GM12878 (cell line): Measurements from ENCODE around the gene RHAG. TPM values are rescaled to one million over a fixed set of nuclear protein-coding genes. Genes with fewer than 3 reads are reported as not detected.

Experiments used
- ATAC-seq: fragments of 200-7000 bp; cut with Tn5 transposase; 3 replicates; pipeline ENCODE4 v1.9.1; 2020; ENCODE audit warnings: mild to moderate bottlenecking, moderate library complexity
- BruUV-seq: library from RNA; stranded (reverse); fragments of 400-500 nt; replicated peaks from 2 replicates; lab custom pipeline; 2021; lab: Mats Ljungman, UMichigan
- CTCF ChIA-PET: fragments of 300-600 bp; sonication (Branson Sonifier 250); formaldehyde crosslinking; extraction: SDS; loops from one replicate; lab custom pipeline; 2021; ENCODE audit warnings: inconsistent platforms; lab: Yijun Ruan, JAX
- POLR2A ChIA-PET: fragments of 350-600 bp; formaldehyde crosslinking; extraction: SDS; loops from one replicate; lab custom pipeline; 2021; ENCODE audit warnings: inconsistent platforms; lab: Charles Lee
- RAD21 ChIA-PET: fragments of 300-600 bp; sonication (Branson Sonifier 250); formaldehyde crosslinking; loops from one replicate; lab custom pipeline; 2023; ENCODE audit warnings: antibody characterized with exemption; ENCODE audit not compliant: unreplicated experiment; lab: Charles Lee
- SMC1A ChIA-PET: fragments of 300-600 bp; sonication (Branson Sonifier 250); formaldehyde crosslinking; loops from one replicate; lab custom pipeline; 2023; ENCODE audit not compliant: unreplicated experiment, uncharacterized antibody; lab: Charles Lee
- DNase-seq: peaks from one replicate; pipeline ENCODE4 v3.0.0-alpha.2; 2011; ENCODE audit warnings: low read depth, low spot score
- FAIRE-seq: peaks from 3 replicates; lab custom pipeline; 2011; peaks lifted over from hg19 to GRCh38; lab: Jason Lieb, UNC
- H2AFZ ChIP-seq: 2 replicates; pipeline ENCODE4 v1.6.0; 2011; ENCODE audit warnings: low read depth, low read length, control low read depth; ENCODE audit not compliant: control insufficient read depth
- H3K27ac ChIP-seq: 2 replicates; pipeline ENCODE4 v1.5.1; 2011; ENCODE audit warnings: control low read depth; ENCODE audit not compliant: control insufficient read depth, insufficient read depth
- H3K27me3 ChIP-seq, 2 experiments: replicated peaks in 1 of 2; 2 replicates each; pipeline versions ENCODE4 v1.6.0 to v1.6.1; 2011; ENCODE audit warnings: low read length in 1 of 2; ENCODE audit not compliant: control insufficient read depth in 2 of 2, insufficient read depth in 2 of 2
- H3K36me3 ChIP-seq, 2 experiments: 2 replicates each; pipeline ENCODE4 v1.5.1; 2011; ENCODE audit warnings: low read length in 1 of 2; ENCODE audit not compliant: control insufficient read depth in 2 of 2, insufficient read depth in 2 of 2
- H3K4me1 ChIP-seq: 2 replicates; pipeline ENCODE4 v1.6.1; 2011; ENCODE audit warnings: mild to moderate bottlenecking, low read length, moderate library complexity, mixed read lengths; ENCODE audit not compliant: control insufficient read depth, insufficient read depth
- H3K4me2 ChIP-seq: 2 replicates; pipeline ENCODE4 v1.6.0; 2011; ENCODE audit warnings: control low read depth; ENCODE audit not compliant: control insufficient read depth, insufficient read depth
- H3K4me3 ChIP-seq: fragments of 200-600 bp; sonication (generic); 2 replicates; pipeline ENCODE4 v1.5.1; 2016
- H3K79me2 ChIP-seq: 2 replicates; pipeline ENCODE4 v1.6.0; 2011; ENCODE audit warnings: low read length; ENCODE audit not compliant: control insufficient read depth, insufficient read depth
- H3K9ac ChIP-seq: 2 replicates; pipeline ENCODE4 v1.8.0; 2011; ENCODE audit warnings: low read length, control low read depth, mixed read lengths; ENCODE audit not compliant: control insufficient read depth, insufficient read depth
- H3K9me3 ChIP-seq: replicated peaks from 3 replicates; pipeline ENCODE4 v1.5.1; 2011; ENCODE audit warnings: mild to moderate bottlenecking, low read length; ENCODE audit not compliant: control insufficient read depth, insufficient read depth
- H4K20me1 ChIP-seq: 2 replicates; pipeline ENCODE4 v1.6.0; 2011; ENCODE audit not compliant: control insufficient read depth, insufficient read depth
- CEBPB ChIP-seq, 2 experiments: fragments of 150-350 bp in 1 of 2; IDR thresholded peaks; 2 replicates each; pipeline ENCODE4 v1.6.1; 2012 to 2014; ENCODE audit warnings: low read depth in 2 of 2, low read length in 2 of 2, borderline replicate concordance in 1 of 2, inconsistent platforms in 1 of 2
- ESRRA ChIP-seq: IDR thresholded peaks from 2 replicates; pipeline ENCODE4 v1.6.1; 2012; ENCODE audit warnings: mild to moderate bottlenecking, low read length, improper control_type of control experiment
- GABPA ChIP-seq: IDR thresholded peaks from 2 replicates; pipeline ENCODE4 v1.6.1; 2014; ENCODE audit warnings: antibody characterized with exemption, low read depth, mild to moderate bottlenecking, inconsistent platforms
- IKZF1 ChIP-seq: fragments of 450-650 bp; conservative IDR thresholded peaks from 2 replicates; pipeline ENCODE4 v1.6.1; 2017; ENCODE audit warnings: antibody characterized with exemption, mild to moderate bottlenecking
- MXI1 ChIP-seq: fragments of 150-350 bp; IDR thresholded peaks from 2 replicates; pipeline ENCODE4 v1.6.1; 2011; ENCODE audit warnings: low read depth, mild to moderate bottlenecking, inconsistent platforms, low read length, improper control_type of control experiment
- NFIC ChIP-seq: IDR thresholded peaks from 2 replicates; pipeline ENCODE4 v1.6.1; 2012; ENCODE audit warnings: low read depth, mild to moderate bottlenecking, inconsistent platforms, low read length, moderate library complexity
- NFYB ChIP-seq: IDR thresholded peaks from 2 replicates; pipeline ENCODE4 v1.6.1; 2011; ENCODE audit warnings: low read depth, mild to moderate bottlenecking, low read length, improper control_type of control experiment, moderate library complexity; ENCODE audit not compliant: insufficient read depth
- SKIL ChIP-seq: fragments of 450-650 bp; IDR thresholded peaks from 2 replicates; pipeline ENCODE4 v1.6.1; 2017; ENCODE audit warnings: mild to moderate bottlenecking, low read depth, inconsistent platforms; ENCODE audit not compliant: poor library complexity, severe bottlenecking
- SUZ12 ChIP-seq: fragments of 200-600 bp; sonication (generic); IDR thresholded peaks from one replicate; pipeline ENCODE4 v1.6.1; 2018; ENCODE audit warnings: antibody characterized with exemption, mild to moderate bottlenecking; ENCODE audit not compliant: unreplicated experiment
- WGBS: methylation state at CpG from one replicate; pipeline ENCODE4 v1.1.6; 2016; ENCODE audit warnings: low lambda C conversion rate; ENCODE audit not compliant: insufficient replicate concordance, insufficient coverage; ENCODE audit errors: missing lambda C conversion rate; 5-methylcytosine and 5-hydroxymethylcytosine counted together
- in situ Hi-C: fragments of 300-500 bp; cut with MboI; formaldehyde crosslinking; loops from 9 replicates; pipeline ENCODE4 v1.14.3; 2018; ENCODE audit warnings: mixed read lengths
- intact Hi-C: fragments of 100-400 bp; cut with micrococcal nuclease; formaldehyde crosslinking; loops from one replicate; pipeline ENCODE4 v1.14.2; 2022; ENCODE audit not compliant: unreplicated experiment
- polyA plus RNA-seq, 11 experiments: library from polyadenylated mRNA; depleted of rRNA in 4 of 11; unstranded in 6 of 11; stranded (reverse) in 5 of 11; fragments of >200 nt; fragmentation: Nextera tagmentation in 4 of 11; fragmentation: Illumina TruSeq in 1 of 11; extraction: Ambion mirVana in 4 of 11; extraction: Trizol in 1 of 11; gene quantifications; 1 replicate in 1 of 11; 2 replicates in 10 of 11; pipeline versions ENCODE4 v1.2.1 to v1.2.3, GENCODE V29; 2011 to 2016; ENCODE audit warnings: inconsistent platforms in 2 of 11, missing spikeins in 2 of 11, low read depth in 1 of 11
- total RNA-seq, 4 experiments: library from RNA; depleted of rRNA in 3 of 4; stranded (reverse); fragments of >200 nt in 3 of 4; fragmentation: Illumina TruSeq in 1 of 4; extraction: Trizol in 1 of 4; gene quantifications; 2 replicates each; pipeline versions ENCODE4 v1.2.1 to v1.2.3, GENCODE V29; 2013 to 2021
- TF ChIP-seq, protein P1 (sequence below): IDR thresholded peaks from 2 replicates; pipeline ENCODE4 v1.6.1; 2012; ENCODE audit warnings: improper control_type of control experiment, low read depth, low read length; ENCODE audit not compliant: insufficient replicate concordance
- TF ChIP-seq, protein P2 (sequence below): fragments of 450-650 bp; IDR thresholded peaks from 2 replicates; pipeline ENCODE4 v1.6.1; 2017; ENCODE audit warnings: antibody characterized with exemption, mild to moderate bottlenecking, moderate library complexity

RHAG gene
- total and polyA plus RNA-seq, 10 of the 15 experiments (the other 5 are each of a cell fraction or from before 2014, with no cell fraction given): 0.06 to 0.18 (median 0.10) TPM; not detected in 6

- RAD21 ChIA-PET: no interaction called here
- SMC1A ChIA-PET: no interaction called here
- no peak for FAIRE-seq
- no peak for TF ChIP-seq CEBPB (IDR thresholded peaks at IDR 0.05; ENCODE audit: borderline replicate concordance in 1 of 2, low read depth in 2 of 2, low read length in 2 of 2)
- TF ChIP-seq NFIC: no peak
- TF ChIP-seq, protein P1, sequence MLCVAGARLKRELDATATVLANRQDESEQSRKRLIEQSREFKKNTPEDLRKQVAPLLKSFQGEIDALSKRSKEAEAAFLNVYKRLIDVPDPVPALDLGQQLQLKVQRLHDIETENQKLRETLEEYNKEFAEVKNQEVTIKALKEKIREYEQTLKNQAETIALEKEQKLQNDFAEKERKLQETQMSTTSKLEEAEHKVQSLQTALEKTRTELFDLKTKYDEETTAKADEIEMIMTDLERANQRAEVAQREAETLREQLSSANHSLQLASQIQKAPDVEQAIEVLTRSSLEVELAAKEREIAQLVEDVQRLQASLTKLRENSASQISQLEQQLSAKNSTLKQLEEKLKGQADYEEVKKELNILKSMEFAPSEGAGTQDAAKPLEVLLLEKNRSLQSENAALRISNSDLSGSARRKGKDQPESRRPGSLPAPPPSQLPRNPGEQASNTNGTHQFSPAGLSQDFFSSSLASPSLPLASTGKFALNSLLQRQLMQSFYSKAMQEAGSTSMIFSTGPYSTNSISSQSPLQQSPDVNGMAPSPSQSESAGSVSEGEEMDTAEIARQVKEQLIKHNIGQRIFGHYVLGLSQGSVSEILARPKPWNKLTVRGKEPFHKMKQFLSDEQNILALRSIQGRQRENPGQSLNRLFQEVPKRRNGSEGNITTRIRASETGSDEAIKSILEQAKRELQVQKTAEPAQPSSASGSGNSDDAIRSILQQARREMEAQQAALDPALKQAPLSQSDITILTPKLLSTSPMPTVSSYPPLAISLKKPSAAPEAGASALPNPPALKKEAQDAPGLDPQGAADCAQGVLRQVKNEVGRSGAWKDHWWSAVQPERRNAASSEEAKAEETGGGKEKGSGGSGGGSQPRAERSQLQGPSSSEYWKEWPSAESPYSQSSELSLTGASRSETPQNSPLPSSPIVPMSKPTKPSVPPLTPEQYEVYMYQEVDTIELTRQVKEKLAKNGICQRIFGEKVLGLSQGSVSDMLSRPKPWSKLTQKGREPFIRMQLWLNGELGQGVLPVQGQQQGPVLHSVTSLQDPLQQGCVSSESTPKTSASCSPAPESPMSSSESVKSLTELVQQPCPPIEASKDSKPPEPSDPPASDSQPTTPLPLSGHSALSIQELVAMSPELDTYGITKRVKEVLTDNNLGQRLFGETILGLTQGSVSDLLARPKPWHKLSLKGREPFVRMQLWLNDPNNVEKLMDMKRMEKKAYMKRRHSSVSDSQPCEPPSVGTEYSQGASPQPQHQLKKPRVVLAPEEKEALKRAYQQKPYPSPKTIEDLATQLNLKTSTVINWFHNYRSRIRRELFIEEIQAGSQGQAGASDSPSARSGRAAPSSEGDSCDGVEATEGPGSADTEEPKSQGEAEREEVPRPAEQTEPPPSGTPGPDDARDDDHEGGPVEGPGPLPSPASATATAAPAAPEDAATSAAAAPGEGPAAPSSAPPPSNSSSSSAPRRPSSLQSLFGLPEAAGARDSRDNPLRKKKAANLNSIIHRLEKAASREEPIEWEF: no peak
- TF ChIP-seq, protein P2, sequence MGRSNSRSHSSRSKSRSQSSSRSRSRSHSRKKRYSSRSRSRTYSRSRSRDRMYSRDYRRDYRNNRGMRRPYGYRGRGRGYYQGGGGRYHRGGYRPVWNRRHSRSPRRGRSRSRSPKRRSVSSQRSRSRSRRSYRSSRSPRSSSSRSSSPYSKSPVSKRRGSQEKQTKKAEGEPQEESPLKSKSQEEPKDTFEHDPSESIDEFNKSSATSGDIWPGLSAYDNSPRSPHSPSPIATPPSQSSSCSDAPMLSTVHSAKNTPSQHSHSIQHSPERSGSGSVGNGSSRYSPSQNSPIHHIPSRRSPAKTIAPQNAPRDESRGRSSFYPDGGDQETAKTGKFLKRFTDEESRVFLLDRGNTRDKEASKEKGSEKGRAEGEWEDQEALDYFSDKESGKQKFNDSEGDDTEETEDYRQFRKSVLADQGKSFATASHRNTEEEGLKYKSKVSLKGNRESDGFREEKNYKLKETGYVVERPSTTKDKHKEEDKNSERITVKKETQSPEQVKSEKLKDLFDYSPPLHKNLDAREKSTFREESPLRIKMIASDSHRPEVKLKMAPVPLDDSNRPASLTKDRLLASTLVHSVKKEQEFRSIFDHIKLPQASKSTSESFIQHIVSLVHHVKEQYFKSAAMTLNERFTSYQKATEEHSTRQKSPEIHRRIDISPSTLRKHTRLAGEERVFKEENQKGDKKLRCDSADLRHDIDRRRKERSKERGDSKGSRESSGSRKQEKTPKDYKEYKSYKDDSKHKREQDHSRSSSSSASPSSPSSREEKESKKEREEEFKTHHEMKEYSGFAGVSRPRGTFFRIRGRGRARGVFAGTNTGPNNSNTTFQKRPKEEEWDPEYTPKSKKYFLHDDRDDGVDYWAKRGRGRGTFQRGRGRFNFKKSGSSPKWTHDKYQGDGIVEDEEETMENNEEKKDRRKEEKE: no peak
- TF ChIP-seq IKZF1: no peak
- TF ChIP-seq SKIL: no peak
- no peak for TF ChIP-seq ESRRA
- TF ChIP-seq NFYB: no peak
- TF ChIP-seq GABPA: no peak
- no peak for TF ChIP-seq MXI1
- TF ChIP-seq SUZ12: no peak
These were observed 26.2 kb upstream of the RHAG start for GRCh38 chr6:49662892-49663261.

More at GRCh38 chr6:49662892-49663261, 26.2 kb upstream of the RHAG start:
- Histone ChIP-seq H3K79me2 (no peaks in the 10 kb centered on the region), H3K27me3 (no peaks in the 10 kb centered on the region), H3K4me1 (no peaks in the 10 kb centered on the region), H3K4me3 (no peak overlapping the region), H3K36me3 (no peaks in the 10 kb centered on the region), H3K4me2 (no peak overlapping the region), H3K27ac (no peak overlapping the region), H4K20me1 (no peaks in the 10 kb centered on the region), H2AFZ (no peak overlapping the region), H3K9me3 (no peaks in the 10 kb centered on the region), H3K9ac (no peak overlapping the region)
- no TSS peak for BruUV-seq
- ATAC-seq: no peak
- WGBS: 0% methylated on average over 1 of the region's 1 CpG
- no peak for DNase-seq
- intact Hi-C loops: no loop called here
- ChIA-PET CTCF (no interaction called here), POLR2A (no interaction called here)
- in situ Hi-C loops: no loop called here
